Measurements from ENCODE around the gene ARID5B. TPM values are rescaled to one million over a fixed set of nuclear protein-coding genes. Genes with fewer than 3 reads are reported as not detected.

ARID5B gene
- total RNA-seq, 4 donors from 2014 or later = 47.2 to 127 (median 62.8) TPM

GRCh38 chr10:62077330-62078015 is 176.0 kb downstream of the ARID5B start:
- no peak overlapping the region for H3K4me3 ChIP-seq (ENCODE audit: low read depth, poor library complexity, severe bottlenecking)
- whole genome bisulfite sequencing, 2 donors = 14 to 15% methylated on average over 2 of the region's 2 CpGs
- TF ChIP-seq POLR2A (IDR thresholded peaks at IDR 0.05) (no peak), CTCF (IDR thresholded peaks at IDR 0.05) (no peak)
- intact Hi-C loops (cut with DNase I; ENCODE audit: low total_unique reads) = no loop called here
- no peak for DNase-seq (ENCODE audit: low spot score in 2 of 2)

- WGBS, 2 donors = 97% methylated on average over 8 of the region's 8 CpGs
- no peak overlapping the region for H3K4me3 ChIP-seq (ENCODE audit: low read depth, poor library complexity, severe bottlenecking)
- TF ChIP-seq CTCF (IDR thresholded peaks at IDR 0.05) (no peak), POLR2A (IDR thresholded peaks at IDR 0.05) (no peak)
- intact Hi-C loops (cut with DNase I; ENCODE audit: low total_unique reads) = no loop called here
- DNase-seq (ENCODE audit: low spot score in 2 of 2) = no peak
Observed at GRCh38 chr10:62079885-62080559, 178.5 kb downstream of the ARID5B start.

- TF ChIP-seq POLR2A (IDR thresholded peaks at IDR 0.05) = no peak
- TF ChIP-seq CTCF (IDR thresholded peaks at IDR 0.05) = no peak
- no peak for DNase-seq (ENCODE audit: low spot score in 2 of 2)
- intact Hi-C loops (cut with DNase I; ENCODE audit: low total_unique reads) = no loop called here
- H3K4me3 ChIP-seq (ENCODE audit: low read depth, poor library complexity, severe bottlenecking) = no peak overlapping the region
- WGBS, 2 donors = 61 to 75% methylated on average over 5 of the region's 5 CpGs
Observed at GRCh38 chr10:62080905-62081304, 179.4 kb downstream of the ARID5B start.

GRCh38 chr10:62081341-62082270 is 180.1 kb downstream of the ARID5B start:
- DNase-seq (ENCODE audit: low spot score in 2 of 2) = no peak
- no peak overlapping the region for H3K4me3 ChIP-seq (ENCODE audit: low read depth, poor library complexity, severe bottlenecking)
- intact Hi-C loops (cut with DNase I; ENCODE audit: low total_unique reads) = no loop called here
- 74 to 79% methylated on average over 5 of the region's 5 CpGs for WGBS, 2 donors
- TF ChIP-seq CTCF (IDR thresholded peaks at IDR 0.05) (no peak), POLR2A (IDR thresholded peaks at IDR 0.05) (no peak)

- intact Hi-C loops (cut with DNase I; ENCODE audit: low total_unique reads) = no loop called here
- no peak for DNase-seq (ENCODE audit: low spot score in 2 of 2)
- 0 to 60% methylated on average over 1 of the region's 1 CpG for WGBS, 2 donors
- no peak overlapping the region for H3K4me3 ChIP-seq (ENCODE audit: low read depth, poor library complexity, severe bottlenecking)
- TF ChIP-seq POLR2A (IDR thresholded peaks at IDR 0.05) (no peak), CTCF (IDR thresholded peaks at IDR 0.05) (no peak)
Observed at GRCh38 chr10:62082271-62082656, 180.8 kb downstream of the ARID5B start.
